ENCODE measurements around the gene C17orf75.
A peak's percentile ranks its signal among the peaks of the same experiment; 100 is the strongest.
"Not testable (repeated sequence)": the region's sequence is repeated elsewhere in the genome, so short reads cannot be mapped to it uniquely, and the experiment has no call there.

Gene C17orf75

GRCh38 chr17:32341857-32342602, at the start of gene C17orf75:
TSS of gene C17orf75 (minus strand) at chr17:32342173. CDS start at chr17:32342139, 34 bp downstream.
- H3K4me1 ChIP-seq (ENCODE audit: control insufficient read depth in 2 of 2, insufficient read depth in 2 of 2, low read length in 2 of 2) = peaks cover 8 to 10% of the 10 kb centered on the region in 2 donors
- H3K9ac ChIP-seq (ENCODE audit: low read depth in 1 of 2, low read length in 2 of 2) = peak within 1 kb of the TSS; percentile 76 to 81
- peak within 1 kb of the TSS; percentile 71 to 85 for H3K27ac ChIP-seq (ENCODE audit: low read depth in 2 of 2, low read length in 2 of 2)
- H3K27me3 ChIP-seq (ENCODE audit: control insufficient read depth in 2 of 2, insufficient read depth in 2 of 2, low read length in 2 of 2) = no peaks in the 10 kb centered on the region
- H3K36me3 ChIP-seq (ENCODE audit: control insufficient read depth in 2 of 2, insufficient read depth in 2 of 2, low read length in 2 of 2) = peaks cover 0 to 4% of the 10 kb centered on the region in 2 donors
- peak within 1 kb of the TSS; percentile 77 to 87 for H3K4me3 ChIP-seq (ENCODE audit: low read length in 2 of 2)
- H3K9me3 ChIP-seq (ENCODE audit: control insufficient read depth in 2 of 2, low read length in 2 of 2) = no peaks in the 10 kb centered on the region

GRCh38 chr17:32388613-32389459, 46.9 kb upstream of the C17orf75 start:
- no peaks in the 10 kb centered on the region for H3K4me1 ChIP-seq (ENCODE audit: control insufficient read depth in 2 of 2, insufficient read depth in 2 of 2, low read length in 2 of 2)
- no peaks in the 10 kb centered on the region for H3K27me3 ChIP-seq (ENCODE audit: control insufficient read depth in 2 of 2, insufficient read depth in 2 of 2, low read length in 2 of 2)
- no peaks in the 10 kb centered on the region for H3K9me3 ChIP-seq (ENCODE audit: control insufficient read depth in 2 of 2, low read length in 2 of 2)

GRCh38 chr17:32388128-32388527, 46.2 kb upstream of the C17orf75 start:
- H3K9me3 ChIP-seq (ENCODE audit: control insufficient read depth in 2 of 2, low read length in 2 of 2); H3K9ac ChIP-seq (ENCODE audit: low read depth in 1 of 2, low read length in 2 of 2); H3K4me1 ChIP-seq (ENCODE audit: control insufficient read depth in 2 of 2, insufficient read depth in 2 of 2, low read length in 2 of 2); H3K36me3 ChIP-seq (ENCODE audit: control insufficient read depth in 2 of 2, insufficient read depth in 2 of 2, low read length in 2 of 2); H3K27ac ChIP-seq (ENCODE audit: low read depth in 2 of 2, low read length in 2 of 2); H3K4me3 ChIP-seq (ENCODE audit: low read length in 2 of 2); H3K27me3 ChIP-seq (ENCODE audit: control insufficient read depth in 2 of 2, insufficient read depth in 2 of 2, low read length in 2 of 2): not testable (repeated sequence)

More at GRCh38 chr17:32388613-32389459, 46.9 kb upstream of the C17orf75 start:
- Histone ChIP-seq H3K4me3 (ENCODE audit: low read length in 2 of 2) (no peak overlapping the region), H3K36me3 (ENCODE audit: control insufficient read depth in 2 of 2, insufficient read depth in 2 of 2, low read length in 2 of 2) (no peaks in the 10 kb centered on the region), H3K9ac (ENCODE audit: low read depth in 1 of 2, low read length in 2 of 2) (no peak overlapping the region), H3K27ac (ENCODE audit: low read depth in 2 of 2, low read length in 2 of 2) (no peak overlapping the region)

- H3K27me3 ChIP-seq (ENCODE audit: control insufficient read depth in 2 of 2, insufficient read depth in 2 of 2, low read length in 2 of 2) = no peaks in the 10 kb centered on the region
- H3K27ac ChIP-seq (ENCODE audit: low read depth in 2 of 2, low read length in 2 of 2) = no peak overlapping the region
- no peaks in the 10 kb centered on the region for H3K9me3 ChIP-seq (ENCODE audit: control insufficient read depth in 2 of 2, low read length in 2 of 2)
- H3K4me1 ChIP-seq (ENCODE audit: control insufficient read depth in 2 of 2, insufficient read depth in 2 of 2, low read length in 2 of 2) = no peaks in the 10 kb centered on the region
- no peak overlapping the region for H3K9ac ChIP-seq (ENCODE audit: low read depth in 1 of 2, low read length in 2 of 2)
- no peak overlapping the region for H3K4me3 ChIP-seq (ENCODE audit: low read length in 2 of 2)
- H3K36me3 ChIP-seq (ENCODE audit: control insufficient read depth in 2 of 2, insufficient read depth in 2 of 2, low read length in 2 of 2) = peaks cover 8 to 12% of the 10 kb centered on the region in 2 donors
Observed at GRCh38 chr17:32386844-32387243, 44.9 kb upstream of the C17orf75 start.

GRCh38 chr17:32385971-32386370, 44.0 kb upstream of the C17orf75 start:
- H3K27ac ChIP-seq (ENCODE audit: low read depth in 2 of 2, low read length in 2 of 2) = no peak overlapping the region
- peaks cover 11 to 19% of the 10 kb centered on the region in 2 donors for H3K36me3 ChIP-seq (ENCODE audit: control insufficient read depth in 2 of 2, insufficient read depth in 2 of 2, low read length in 2 of 2)
- no peak overlapping the region for H3K4me3 ChIP-seq (ENCODE audit: low read length in 2 of 2)
- H3K9ac ChIP-seq (ENCODE audit: low read depth in 1 of 2, low read length in 2 of 2) = no peak overlapping the region
- no peaks in the 10 kb centered on the region for H3K27me3 ChIP-seq (ENCODE audit: control insufficient read depth in 2 of 2, insufficient read depth in 2 of 2, low read length in 2 of 2)
- no peaks in the 10 kb centered on the region for H3K9me3 ChIP-seq (ENCODE audit: control insufficient read depth in 2 of 2, low read length in 2 of 2)
- no peaks in the 10 kb centered on the region for H3K4me1 ChIP-seq (ENCODE audit: control insufficient read depth in 2 of 2, insufficient read depth in 2 of 2, low read length in 2 of 2)

- H3K27me3 ChIP-seq (ENCODE audit: control insufficient read depth in 2 of 2, insufficient read depth in 2 of 2, low read length in 2 of 2) = no peaks in the 10 kb centered on the region
- H3K4me1 ChIP-seq (ENCODE audit: control insufficient read depth in 2 of 2, insufficient read depth in 2 of 2, low read length in 2 of 2) = no peaks in the 10 kb centered on the region
- H3K9ac ChIP-seq (ENCODE audit: low read depth in 1 of 2, low read length in 2 of 2) = no peak overlapping the region
- no peak overlapping the region for H3K4me3 ChIP-seq (ENCODE audit: low read length in 2 of 2)
- no peak overlapping the region for H3K27ac ChIP-seq (ENCODE audit: low read depth in 2 of 2, low read length in 2 of 2)
- peaks cover 18 to 21% of the 10 kb centered on the region in 2 donors for H3K36me3 ChIP-seq (ENCODE audit: control insufficient read depth in 2 of 2, insufficient read depth in 2 of 2, low read length in 2 of 2)
- no peaks in the 10 kb centered on the region for H3K9me3 ChIP-seq (ENCODE audit: control insufficient read depth in 2 of 2, low read length in 2 of 2)
Observed at GRCh38 chr17:32385121-32385520, 43.1 kb upstream of the C17orf75 start.

- H3K9me3 ChIP-seq (ENCODE audit: control insufficient read depth in 2 of 2, low read length in 2 of 2) = no peaks in the 10 kb centered on the region
- no peaks in the 10 kb centered on the region for H3K27me3 ChIP-seq (ENCODE audit: control insufficient read depth in 2 of 2, insufficient read depth in 2 of 2, low read length in 2 of 2)
- no peak overlapping the region for H3K27ac ChIP-seq (ENCODE audit: low read depth in 2 of 2, low read length in 2 of 2)
- H3K4me1 ChIP-seq (ENCODE audit: control insufficient read depth in 2 of 2, insufficient read depth in 2 of 2, low read length in 2 of 2) = no peaks in the 10 kb centered on the region
- no peak overlapping the region for H3K4me3 ChIP-seq (ENCODE audit: low read length in 2 of 2)
- H3K36me3 ChIP-seq (ENCODE audit: control insufficient read depth in 2 of 2, insufficient read depth in 2 of 2, low read length in 2 of 2) = peaks cover 26 to 32% of the 10 kb centered on the region in 2 donors
- no peak overlapping the region for H3K9ac ChIP-seq (ENCODE audit: low read depth in 1 of 2, low read length in 2 of 2)
Observed at GRCh38 chr17:32383926-32384434, 42.0 kb upstream of the C17orf75 start.

- Histone ChIP-seq H3K9me3 (ENCODE audit: control insufficient read depth in 2 of 2, low read length in 2 of 2) (no peaks in the 10 kb centered on the region), H3K4me1 (ENCODE audit: control insufficient read depth in 2 of 2, insufficient read depth in 2 of 2, low read length in 2 of 2) (no peaks in the 10 kb centered on the region), H3K27ac (ENCODE audit: low read depth in 2 of 2, low read length in 2 of 2) (no peak overlapping the region), H3K36me3 (ENCODE audit: control insufficient read depth in 2 of 2, insufficient read depth in 2 of 2, low read length in 2 of 2) (peaks cover 39 to 45% of the 10 kb centered on the region in 2 donors), H3K9ac (ENCODE audit: low read depth in 1 of 2, low read length in 2 of 2) (no peak overlapping the region), H3K27me3 (ENCODE audit: control insufficient read depth in 2 of 2, insufficient read depth in 2 of 2, low read length in 2 of 2) (no peaks in the 10 kb centered on the region), H3K4me3 (ENCODE audit: low read length in 2 of 2) (no peak overlapping the region)
Observed at GRCh38 chr17:32382526-32383223, 40.7 kb upstream of the C17orf75 start.

- Histone ChIP-seq H3K27me3 (ENCODE audit: control insufficient read depth in 2 of 2, insufficient read depth in 2 of 2, low read length in 2 of 2) (no peaks in the 10 kb centered on the region), H3K36me3 (ENCODE audit: control insufficient read depth in 2 of 2, insufficient read depth in 2 of 2, low read length in 2 of 2) (peaks cover 74 to 75% of the 10 kb centered on the region in 2 donors), H3K4me1 (ENCODE audit: control insufficient read depth in 2 of 2, insufficient read depth in 2 of 2, low read length in 2 of 2) (no peaks in the 10 kb centered on the region), H3K4me3 (ENCODE audit: low read length in 2 of 2) (no peak overlapping the region), H3K9ac (ENCODE audit: low read depth in 1 of 2, low read length in 2 of 2) (no peak overlapping the region), H3K9me3 (ENCODE audit: control insufficient read depth in 2 of 2, low read length in 2 of 2) (no peaks in the 10 kb centered on the region), H3K27ac (ENCODE audit: low read depth in 2 of 2, low read length in 2 of 2) (no peak overlapping the region)
Observed at GRCh38 chr17:32370426-32370825, 28.5 kb upstream of the C17orf75 start.

Data from mucosa of rectum (tissue), 2 donors.